ENCODE results near the gene TAF1L.

The TAF1L gene

DNA sequence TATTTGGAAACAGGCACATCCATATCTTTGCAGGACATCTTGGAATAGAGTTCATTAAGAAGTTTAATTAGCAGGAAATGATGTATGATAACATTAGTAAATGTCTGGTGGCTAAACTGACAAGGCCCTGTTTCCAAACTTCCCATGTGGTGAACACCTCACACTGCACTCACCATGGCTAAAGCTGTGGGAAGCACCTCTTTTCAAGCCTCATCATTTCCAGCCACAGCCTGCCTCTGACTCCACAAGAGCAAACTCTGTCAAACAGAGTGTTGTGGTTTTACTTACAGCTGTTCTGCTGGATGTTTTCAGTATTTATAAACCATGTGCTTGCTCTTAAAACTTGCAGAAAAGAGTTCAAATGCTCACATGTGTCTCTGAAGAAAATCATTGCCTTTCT, 47.6 kb downstream of the TAF1L start:
- DNase-seq, result no peak

DNA sequence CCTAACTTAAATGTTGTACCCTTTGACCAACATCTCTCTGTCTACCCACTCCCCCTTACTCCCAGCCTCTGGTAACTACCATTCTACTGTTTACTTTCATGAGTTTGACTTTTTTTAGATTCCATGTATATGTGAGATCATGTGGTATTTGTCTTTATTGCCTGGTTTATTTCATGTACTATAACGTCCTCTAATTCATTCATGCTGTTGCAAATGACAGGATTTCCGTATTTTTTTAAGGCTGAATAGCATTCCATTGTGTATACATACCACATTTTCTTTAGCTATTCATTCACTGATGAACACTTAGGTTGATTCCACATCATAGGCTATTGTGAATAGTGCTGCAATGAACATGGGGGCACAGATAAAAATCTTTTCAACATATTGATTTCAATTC, 50.7 kb downstream of the TAF1L start:
- DNase-seq, result no peak

DNA sequence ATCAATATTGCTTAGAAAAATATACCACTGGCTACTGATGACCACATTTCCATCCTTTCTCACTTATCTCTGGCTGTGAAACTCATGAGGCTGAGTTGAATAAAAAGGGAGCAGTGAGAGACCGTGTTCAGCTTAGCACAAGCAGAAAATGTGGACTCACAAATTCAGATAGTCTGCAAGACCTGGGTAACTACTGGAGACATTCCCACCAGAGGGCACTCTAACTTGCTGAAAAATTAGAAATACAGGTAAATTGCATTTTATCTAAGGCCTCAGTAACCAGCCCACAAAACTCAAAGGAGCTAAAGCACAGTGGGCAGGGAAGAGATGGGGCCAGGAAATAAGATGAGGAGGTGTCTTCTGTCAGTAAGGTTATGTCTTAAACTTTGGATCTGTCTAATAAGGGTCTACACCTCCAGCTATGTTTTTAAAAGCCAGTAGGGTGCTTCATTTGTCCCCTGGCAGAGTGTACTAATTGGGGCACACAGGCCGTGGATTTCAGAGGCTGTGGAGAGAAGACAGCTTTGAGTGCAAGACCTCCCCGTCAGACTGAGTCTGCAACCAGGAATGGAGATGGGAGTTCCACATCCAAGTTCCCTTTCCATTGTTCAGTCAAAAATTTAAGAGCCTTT, 53.8 kb downstream of the TAF1L start:
- DNase-seq, result peak in 2 of 5 donors; percentile 21 to 30

GRCh38 chr9:32580631-32581300, 54.7 kb downstream of the TAF1L start:
- DNase-seq, result no peak

- DNase-seq, result peak; percentile 47 to 80 (median 64)
These were observed 55.6 kb downstream of the TAF1L start for GRCh38 chr9:32579706-32580331.

Data from T-helper 1 cell (primary cell).